ES-I3 (cell line): Measurements from ENCODE around the gene LMAN2.
A peak's percentile ranks its signal among the peaks of the same experiment; 100 is the strongest.
"Not testable (repeated sequence)": the region's sequence is repeated elsewhere in the genome, so short reads cannot be mapped to it uniquely, and the experiment has no call there.

Experiments used
- H3K36me3 ChIP-seq: 2 replicates; pipeline ENCODE4 v1.6.1; 2013; ENCODE audit warnings: mild to moderate bottlenecking, low read length, control low read depth, moderate library complexity; ENCODE audit not compliant: insufficient read depth
- H3K4me1 ChIP-seq: 2 replicates; pipeline ENCODE4 v1.6.1; 2013; ENCODE audit warnings: mild to moderate bottlenecking, control low read depth, low read length; ENCODE audit not compliant: insufficient read depth
- H3K9ac ChIP-seq: 2 replicates; pipeline ENCODE4 v1.6.1; 2013; ENCODE audit warnings: low read depth, mild to moderate bottlenecking, low read length, moderate library complexity
- H3K9me3 ChIP-seq: 2 replicates; pipeline ENCODE4 v1.6.1; 2013; ENCODE audit warnings: mild to moderate bottlenecking, low read length, moderate library complexity; ENCODE audit not compliant: control insufficient read depth, insufficient read depth

LMAN2 gene

DNA sequence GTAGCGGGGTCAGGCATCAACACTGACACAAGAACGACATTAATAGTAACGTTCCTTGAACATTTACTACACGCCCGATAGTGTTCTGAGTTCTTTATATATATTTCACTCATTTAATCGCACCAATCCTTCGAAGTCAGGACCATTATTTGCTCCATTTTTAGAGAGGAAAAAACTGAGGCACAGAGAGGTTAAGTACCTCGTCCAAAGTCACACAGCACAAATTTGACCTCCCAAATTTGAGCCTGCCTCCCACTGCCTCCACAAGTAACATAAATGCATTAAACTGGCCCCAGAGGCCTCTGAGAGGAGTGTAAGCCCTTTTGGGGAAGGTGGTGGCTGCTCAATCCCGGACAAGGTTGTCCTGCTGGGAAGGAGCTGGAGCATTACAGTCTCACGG, 12.1 kb upstream of the LMAN2 start:
- peak overlapping the region; percentile 76; the same call in 1 of the 2 replicates for H3K9ac ChIP-seq
- H3K4me1 ChIP-seq, result peaks cover 28% of the 10 kb centered on the region; the same call in 1 of the 2 replicates
- H3K9me3 ChIP-seq, result no peaks in the 10 kb centered on the region
- H3K36me3 ChIP-seq, result no peaks in the 10 kb centered on the region

- H3K9me3 ChIP-seq, result no peaks in the 10 kb centered on the region
- H3K9ac ChIP-seq, result peak overlapping the region; percentile 76
- H3K36me3 ChIP-seq, result no peaks in the 10 kb centered on the region
- peaks cover 28% of the 10 kb centered on the region; the same call in 1 of the 2 replicates for H3K4me1 ChIP-seq
These were observed 11.4 kb upstream of the LMAN2 start for GRCh38 chr5:177362610-177363507.

DNA sequence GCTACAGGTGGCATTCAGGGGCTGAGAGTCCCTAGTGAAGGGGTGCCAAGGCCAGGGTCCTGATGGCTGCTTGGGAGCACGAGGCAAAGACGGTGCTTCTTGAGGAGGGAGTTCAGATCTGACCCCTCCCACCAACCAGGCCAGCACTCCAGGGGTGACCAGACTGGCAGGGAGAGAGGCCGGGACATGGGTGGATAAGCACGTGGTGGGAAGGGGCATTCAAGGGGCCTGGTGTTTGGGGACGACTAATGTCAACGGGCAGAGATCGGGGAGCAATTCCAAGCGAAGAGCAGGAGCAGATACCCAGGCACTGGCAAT, 10.8 kb upstream of the LMAN2 start:
- Histone ChIP-seq H3K9ac (peak overlapping the region; percentile 76; the same call in 1 of the 2 replicates), H3K4me1 (peaks cover 28% of the 10 kb centered on the region; the same call in 1 of the 2 replicates), H3K9me3 (no peaks in the 10 kb centered on the region), H3K36me3 (no peaks in the 10 kb centered on the region)

- Histone ChIP-seq H3K9ac (no peak overlapping the region), H3K36me3 (no peaks in the 10 kb centered on the region), H3K9me3 (no peaks in the 10 kb centered on the region), H3K4me1 (peaks cover 28% of the 10 kb centered on the region; the same call in 1 of the 2 replicates)
These were observed 10.2 kb upstream of the LMAN2 start for GRCh38 chr5:177361418-177362291.

- peaks cover 23% of the 10 kb centered on the region; the same call in 1 of the 2 replicates for H3K4me1 ChIP-seq
- not testable (repeated sequence) for H3K9ac ChIP-seq, H3K36me3 ChIP-seq, H3K9me3 ChIP-seq
These were observed 9.3 kb upstream of the LMAN2 start for GRCh38 chr5:177360740-177361139.

DNA sequence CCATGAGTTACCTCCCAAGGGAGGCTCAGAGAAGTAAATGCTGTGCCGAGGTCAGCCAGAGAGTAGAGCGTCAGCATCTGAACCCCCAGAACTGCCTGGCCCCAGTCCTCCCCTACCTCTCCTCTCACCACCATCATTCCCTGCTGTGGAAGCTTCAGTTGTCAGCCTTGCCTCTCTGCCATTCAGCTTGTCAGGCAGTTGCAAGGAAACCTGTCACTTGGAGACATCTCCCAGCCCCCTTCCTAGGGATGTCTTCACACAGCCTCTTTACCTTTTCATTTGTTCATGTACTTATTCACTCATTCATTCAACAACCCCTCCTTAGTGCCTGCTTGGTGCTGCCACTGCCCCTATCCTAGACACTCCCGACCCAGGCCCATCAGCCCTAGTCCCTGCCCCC, 8.4 kb upstream of the LMAN2 start:
- no peaks in the 10 kb centered on the region; the same call in 1 of the 2 replicates for H3K9me3 ChIP-seq
- H3K36me3 ChIP-seq, result no peaks in the 10 kb centered on the region
- peaks cover 21% of the 10 kb centered on the region; the same call in 1 of the 2 replicates for H3K4me1 ChIP-seq
- H3K9ac ChIP-seq, result no peak overlapping the region

GRCh38 chr5:177359451-177359851, 8.0 kb upstream of the LMAN2 start:
- H3K9me3 ChIP-seq, result no peaks in the 10 kb centered on the region; the same call in 1 of the 2 replicates
- no peak overlapping the region for H3K9ac ChIP-seq
- H3K36me3 ChIP-seq, result no peaks in the 10 kb centered on the region
- H3K4me1 ChIP-seq, result peaks cover 17% of the 10 kb centered on the region; the same call in 1 of the 2 replicates

- Histone ChIP-seq H3K36me3 (no peaks in the 10 kb centered on the region), H3K9me3 (no peaks in the 10 kb centered on the region; the same call in 1 of the 2 replicates), H3K4me1 (peaks cover 7% of the 10 kb centered on the region; the same call in 1 of the 2 replicates), H3K9ac (no peak overlapping the region)
These were observed 6.9 kb upstream of the LMAN2 start for GRCh38 chr5:177358370-177358819.

GRCh38 chr5:177357459-177358351, 6.2 kb upstream of the LMAN2 start, which contains the start of gene RGS14:
TSS of gene RGS14 (plus strand) at chr5:177357924. CDS start at chr5:177358025, 101 bp downstream.
- Histone ChIP-seq H3K4me1 (peaks cover 7% of the 10 kb centered on the region; the same call in 1 of the 2 replicates), H3K36me3 (no peaks in the 10 kb centered on the region), H3K9ac (no peak within 1 kb of the TSS), H3K9me3 (no peaks in the 10 kb centered on the region; the same call in 1 of the 2 replicates)

DNA sequence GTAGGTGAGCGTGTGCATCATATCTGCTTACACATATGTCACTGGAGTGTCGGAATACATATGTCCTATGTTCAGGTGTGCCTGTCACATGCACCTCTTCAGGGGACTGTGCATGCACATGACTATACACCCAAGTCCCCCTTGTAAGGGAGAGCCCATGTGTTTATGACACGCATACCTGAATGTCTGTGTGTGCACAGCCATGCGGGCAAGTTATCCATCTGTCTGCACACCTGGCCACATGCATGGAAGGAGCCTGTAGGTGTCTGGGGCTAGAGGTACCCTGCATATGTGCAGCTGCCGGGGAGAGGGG, 5.6 kb upstream of the LMAN2 start:
- no peak overlapping the region for H3K9ac ChIP-seq
- peaks cover 3% of the 10 kb centered on the region; the same call in 1 of the 2 replicates for H3K4me1 ChIP-seq
- H3K36me3 ChIP-seq, result no peaks in the 10 kb centered on the region
- H3K9me3 ChIP-seq, result no peaks in the 10 kb centered on the region; the same call in 1 of the 2 replicates

GRCh38 chr5:177356746-177357145, 5.3 kb upstream of the LMAN2 start:
- Histone ChIP-seq H3K36me3 (no peaks in the 10 kb centered on the region), H3K4me1 (no peaks in the 10 kb centered on the region), H3K9ac (no peak overlapping the region), H3K9me3 (no peaks in the 10 kb centered on the region; the same call in 1 of the 2 replicates)

- peaks cover under 1% of the 10 kb centered on the region; the same call in 1 of the 2 replicates for H3K4me1 ChIP-seq
- no peaks in the 10 kb centered on the region for H3K36me3 ChIP-seq
- no peaks in the 10 kb centered on the region; the same call in 1 of the 2 replicates for H3K9me3 ChIP-seq
These were observed 4.3 kb upstream of the LMAN2 start for GRCh38 chr5:177355868-177356168.

DNA sequence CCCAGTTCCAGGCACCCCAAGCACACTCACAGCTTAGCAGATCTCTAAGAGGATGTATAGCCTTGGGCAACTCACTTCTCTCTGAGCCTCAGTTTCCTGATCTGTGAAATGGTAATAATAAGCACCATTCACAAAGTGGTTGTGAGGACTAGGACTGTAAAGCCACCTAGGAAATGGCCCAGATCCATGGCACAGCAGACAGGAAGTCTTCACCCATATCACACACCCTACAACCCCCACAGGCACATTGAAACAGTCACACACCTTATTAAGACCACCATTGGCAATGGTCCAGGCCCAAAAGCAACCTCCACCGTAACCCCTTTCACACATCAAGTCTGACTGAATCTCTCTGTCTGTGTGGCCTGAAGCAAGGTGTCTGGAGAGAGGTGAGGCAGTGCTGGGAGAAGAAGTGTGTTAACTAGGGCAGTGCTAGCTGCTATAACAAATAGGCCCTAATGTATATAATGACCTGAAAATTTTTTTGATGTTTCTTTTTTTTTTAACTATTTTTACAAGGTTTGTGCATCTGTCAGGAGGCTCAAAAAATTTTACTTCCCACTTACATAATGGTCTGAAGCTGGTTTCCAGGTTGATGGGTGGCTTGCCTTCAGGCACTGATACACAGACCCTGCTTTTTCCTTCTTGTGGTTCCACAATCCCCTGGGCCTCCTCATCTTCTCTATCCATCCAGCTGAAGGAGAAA, 3.8 kb upstream of the LMAN2 start:
- Histone ChIP-seq H3K9me3 (no peaks in the 10 kb centered on the region; the same call in 1 of the 2 replicates), H3K36me3 (no peaks in the 10 kb centered on the region), H3K4me1 (peaks cover 5% of the 10 kb centered on the region), H3K9ac (no peak overlapping the region)

More at GRCh38 chr5:177355868-177356168, 4.3 kb upstream of the LMAN2 start:
- H3K9ac ChIP-seq, result no peak overlapping the region
